Uterus (tissue), 2 donors: ENCODE measurements around the gene HCFC1R1.

Experiments
- CTCF ChIP-seq, 4 experiments: fragments of 200-600 bp in 2 of 4; fragments of 450-650 bp in 2 of 4; sonication (generic) in 2 of 4; IDR thresholded peaks; one replicate each; pipeline ENCODE4 v1.5.1; 2016 to 2019; ENCODE audit warnings: antibody characterized with exemption in 4 of 4, mild to moderate bottlenecking in 2 of 4, moderate library complexity in 1 of 4
- POLR2A ChIP-seq, 2 donors: fragments of 450-650 bp; IDR thresholded peaks; one replicate each; pipeline ENCODE4 v1.6.1; 2016; ENCODE audit warnings: antibody characterized with exemption in 2 of 2, mild to moderate bottlenecking in 1 of 2, moderate library complexity in 1 of 2

DNA sequence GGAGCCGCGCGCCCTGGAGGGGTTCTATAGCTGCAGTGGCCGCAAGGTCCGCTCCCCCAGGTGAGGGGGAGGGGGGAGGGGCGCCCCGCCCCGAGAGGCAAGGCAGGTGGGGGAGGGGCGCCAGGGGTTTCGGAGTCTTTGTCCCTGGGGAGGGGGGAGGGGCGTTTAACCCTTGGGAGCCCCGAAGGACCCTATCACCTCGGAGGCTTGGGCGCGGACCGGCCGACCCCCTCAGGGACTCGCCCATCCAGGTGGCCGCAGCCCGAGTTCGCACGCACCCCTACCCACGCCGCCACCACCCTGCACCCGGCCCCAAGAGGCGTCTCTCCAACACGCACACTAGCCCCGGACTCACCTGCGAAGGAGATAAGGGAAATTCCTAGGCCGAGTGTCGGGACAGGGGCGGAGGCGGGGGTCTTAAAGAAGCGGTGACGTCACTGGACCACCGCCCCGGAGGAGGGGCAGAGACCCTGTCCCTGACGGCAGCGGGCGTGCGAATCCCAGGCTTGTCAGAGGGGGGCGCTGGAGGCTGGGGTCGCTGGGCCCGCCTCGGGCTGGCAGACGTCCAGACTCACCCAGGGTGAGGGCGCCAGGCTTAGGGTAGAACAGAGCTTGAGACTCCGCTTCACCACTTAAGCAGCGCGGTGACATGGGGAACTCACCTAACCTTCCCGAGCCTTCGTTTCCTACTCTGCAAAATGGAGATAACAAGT is 5.8 kb downstream of the HCFC1R1 start, which contains the start of gene CLDN6:
- TF ChIP-seq CTCF (IDR thresholded peaks at IDR 0.05) (no peak), POLR2A (IDR thresholded peaks at IDR 0.05) (no peak)
